Measurements from ENCODE around the gene JAK1.
"Not testable (repeated sequence)": the region's sequence is repeated elsewhere in the genome, so short reads cannot be mapped to it uniquely, and the experiment has no call there.

The JAK1 gene

GRCh38 chr1:64826991-64827390, 139.4 kb downstream of the JAK1 start:
- no peak for DNase-seq (ENCODE audit: low spot score)
- in situ Hi-C loops (cut with MboI; ENCODE audit: low sequenced_read_pairs, unreplicated experiment) = no loop called here
- TF ChIP-seq CTCF (IDR thresholded peaks at IDR 0.05; ENCODE audit: borderline replicate concordance, control extremely low read depth, extremely low read depth, insufficient read depth, missing control alignments) = no peak

GRCh38 chr1:64823691-64824476, 142.5 kb downstream of the JAK1 start:
- in situ Hi-C loops (cut with MboI; ENCODE audit: low sequenced_read_pairs, unreplicated experiment) = loop anchor here (25.0 kb wide), 1 partner anchor 562 kb away; no protein-coding TSS in a partner anchor
- DNase-seq (ENCODE audit: low spot score) = peak; percentile 57

GRCh38 chr1:64822621-64823020, 143.7 kb downstream of the JAK1 start:
- in situ Hi-C loops (cut with MboI; ENCODE audit: low sequenced_read_pairs, unreplicated experiment) = loop anchor here (25.0 kb wide), 1 partner anchor 560 kb away; no protein-coding TSS in a partner anchor
- no peak for DNase-seq (ENCODE audit: low spot score)
- TF ChIP-seq CTCF (IDR thresholded peaks at IDR 0.05; ENCODE audit: borderline replicate concordance, control extremely low read depth, extremely low read depth, insufficient read depth, missing control alignments) = no peak

More at GRCh38 chr1:64823691-64824476, 142.5 kb downstream of the JAK1 start:
- TF ChIP-seq CTCF (IDR thresholded peaks at IDR 0.05; ENCODE audit: borderline replicate concordance, control extremely low read depth, extremely low read depth, insufficient read depth, missing control alignments) = peak; percentile 68

GRCh38 chr1:64820572-64820971, 145.8 kb downstream of the JAK1 start:
- not testable (repeated sequence) for DNase-seq (ENCODE audit: low spot score)
- in situ Hi-C loops (cut with MboI; ENCODE audit: low sequenced_read_pairs, unreplicated experiment) = loop anchor here (25.0 kb wide), 1 partner anchor 558 kb away; no protein-coding TSS in a partner anchor

- in situ Hi-C loops (cut with MboI; ENCODE audit: low sequenced_read_pairs, unreplicated experiment) = loop anchor here (25.0 kb wide), 1 partner anchor 555 kb away; no protein-coding TSS in a partner anchor
- DNase-seq (ENCODE audit: low spot score) = not testable (repeated sequence)
These were observed 149.0 kb downstream of the JAK1 start for GRCh38 chr1:64817364-64817763.

- in situ Hi-C loops (cut with MboI; ENCODE audit: low sequenced_read_pairs, unreplicated experiment) = loop anchor here (25.0 kb wide), 1 partner anchor 552 kb away; no protein-coding TSS in a partner anchor
- no peak for DNase-seq (ENCODE audit: low spot score)
- no peak for TF ChIP-seq CTCF (IDR thresholded peaks at IDR 0.05; ENCODE audit: borderline replicate concordance, control extremely low read depth, extremely low read depth, insufficient read depth, missing control alignments)
These were observed 151.9 kb downstream of the JAK1 start for GRCh38 chr1:64814427-64814826.

- TF ChIP-seq CTCF (IDR thresholded peaks at IDR 0.05; ENCODE audit: borderline replicate concordance, control extremely low read depth, extremely low read depth, insufficient read depth, missing control alignments) = no peak
- in situ Hi-C loops (cut with MboI; ENCODE audit: low sequenced_read_pairs, unreplicated experiment) = loop anchor here (25.0 kb wide), 1 partner anchor 549 kb away; no protein-coding TSS in a partner anchor
- DNase-seq (ENCODE audit: low spot score) = no peak
These were observed 155.2 kb downstream of the JAK1 start for GRCh38 chr1:64811131-64811530.

Data from GM13976 (cell line).